GM21737 (cell line): Measurements from ENCODE around the gene SNX13.

Experiments used
- ATAC-seq: cut with Tn5 transposase; IDR thresholded peaks from one replicate; pipeline ENCODE4 v1.9.1; 2021; ENCODE audit warnings: mild to moderate bottlenecking, moderate library complexity; ENCODE audit not compliant: unreplicated experiment

Gene SNX13, protein sequence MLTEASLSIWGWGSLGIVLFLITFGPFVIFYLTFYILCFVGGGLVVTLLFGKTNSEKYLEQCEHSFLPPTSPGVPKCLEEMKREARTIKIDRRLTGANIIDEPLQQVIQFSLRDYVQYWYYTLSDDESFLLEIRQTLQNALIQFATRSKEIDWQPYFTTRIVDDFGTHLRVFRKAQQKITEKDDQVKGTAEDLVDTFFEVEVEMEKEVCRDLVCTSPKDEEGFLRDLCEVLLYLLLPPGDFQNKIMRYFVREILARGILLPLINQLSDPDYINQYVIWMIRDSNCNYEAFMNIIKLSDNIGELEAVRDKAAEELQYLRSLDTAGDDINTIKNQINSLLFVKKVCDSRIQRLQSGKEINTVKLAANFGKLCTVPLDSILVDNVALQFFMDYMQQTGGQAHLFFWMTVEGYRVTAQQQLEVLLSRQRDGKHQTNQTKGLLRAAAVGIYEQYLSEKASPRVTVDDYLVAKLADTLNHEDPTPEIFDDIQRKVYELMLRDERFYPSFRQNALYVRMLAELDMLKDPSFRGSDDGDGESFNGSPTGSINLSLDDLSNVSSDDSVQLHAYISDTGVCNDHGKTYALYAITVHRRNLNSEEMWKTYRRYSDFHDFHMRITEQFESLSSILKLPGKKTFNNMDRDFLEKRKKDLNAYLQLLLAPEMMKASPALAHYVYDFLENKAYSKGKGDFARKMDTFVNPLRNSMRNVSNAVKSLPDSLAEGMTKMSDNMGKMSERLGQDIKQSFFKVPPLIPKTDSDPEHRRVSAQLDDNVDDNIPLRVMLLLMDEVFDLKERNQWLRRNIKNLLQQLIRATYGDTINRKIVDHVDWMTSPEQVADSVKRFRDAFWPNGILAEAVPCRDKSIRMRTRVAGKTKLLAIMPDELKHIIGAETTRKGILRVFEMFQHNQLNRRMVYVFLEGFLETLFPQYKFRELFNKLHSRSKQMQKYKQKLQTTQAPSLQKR

DNA sequence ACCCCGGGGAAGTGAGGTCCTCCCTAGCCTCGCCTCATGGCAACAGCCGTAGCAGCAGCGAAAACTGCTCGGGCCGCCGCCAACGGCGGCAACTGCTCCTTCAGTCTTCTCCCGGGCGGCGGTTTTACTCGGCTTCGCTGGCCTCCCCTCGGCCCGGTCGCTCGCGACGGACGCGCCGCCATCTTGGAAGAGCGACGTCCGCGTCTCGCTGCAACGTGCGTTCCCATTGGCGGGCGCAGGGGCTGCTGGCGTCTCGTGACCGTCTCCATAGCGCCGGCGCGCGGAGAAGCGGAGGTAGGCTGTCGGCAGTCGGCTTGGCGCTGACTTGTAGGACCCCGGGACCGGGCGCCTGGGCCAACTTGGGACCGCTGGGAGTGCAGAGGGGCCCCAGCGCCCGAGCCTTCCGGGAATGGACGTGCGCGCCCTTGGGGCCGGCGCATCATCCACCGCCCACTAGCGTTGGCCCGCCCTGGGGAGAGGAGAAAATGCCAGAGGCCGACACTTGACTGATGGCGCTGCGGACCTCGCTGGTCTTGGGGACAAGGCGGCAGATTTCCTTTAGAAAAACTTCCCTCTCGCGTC, at the start of gene SNX13:
TSS of gene SNX13 (minus strand) at position 193 of the 582 bp plus-strand sequence. CDS start 199 bp downstream, outside the sequence.
- peak; percentile 95 for ATAC-seq

- ATAC-seq, result no peak
Measured at GRCh38 chr7:17989546-17989945, 49.3 kb upstream of the SNX13 start.

DNA sequence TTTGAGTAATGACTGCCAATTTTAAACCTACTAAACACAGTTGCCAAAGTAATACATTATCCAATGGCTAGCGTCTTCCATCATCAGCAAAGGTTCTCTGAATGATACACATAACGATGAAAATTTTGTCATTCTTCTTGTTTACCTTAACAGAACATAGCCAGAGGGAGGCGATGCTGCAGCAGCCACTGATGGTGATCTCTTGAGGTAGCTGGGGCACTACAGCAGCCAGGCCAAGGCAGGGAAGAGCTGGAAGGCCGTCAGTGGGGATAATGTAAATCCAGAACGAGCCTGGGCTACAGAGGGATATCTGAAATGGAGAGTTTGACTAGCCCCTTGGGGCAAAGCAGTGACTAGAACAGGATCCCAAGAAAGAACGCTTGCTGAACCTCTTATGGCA, 48.6 kb upstream of the SNX13 start:
- ATAC-seq, result no peak

- ATAC-seq, result no peak
Measured at GRCh38 chr7:17988141-17988540, 47.8 kb upstream of the SNX13 start.

DNA sequence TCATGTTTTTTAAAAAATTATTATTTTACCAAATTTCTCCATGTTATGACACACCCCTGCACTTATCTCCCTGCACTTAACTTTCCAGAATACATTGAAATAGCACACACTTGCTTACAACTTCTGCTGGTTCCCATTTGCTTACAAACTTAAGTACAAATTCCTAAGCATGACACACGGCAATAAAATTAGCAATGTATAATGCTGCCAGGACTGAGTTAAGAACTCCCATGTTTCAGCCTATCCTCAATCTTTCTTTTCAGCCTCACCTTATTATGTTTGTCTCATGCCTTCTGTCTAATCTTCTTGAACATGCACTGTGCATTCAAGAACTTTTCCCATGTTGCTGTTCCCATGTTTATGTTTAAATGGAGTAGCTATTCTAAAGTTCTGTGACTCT, 46.6 kb upstream of the SNX13 start:
- ATAC-seq, result no peak

- no peak for ATAC-seq
Measured at GRCh38 chr7:17985473-17986239, 45.4 kb upstream of the SNX13 start.

GRCh38 chr7:17984288-17984687, 44.0 kb upstream of the SNX13 start:
- no peak for ATAC-seq

GRCh38 chr7:17983221-17984062, 43.1 kb upstream of the SNX13 start:
- no peak for ATAC-seq

- ATAC-seq, result no peak
Measured at GRCh38 chr7:17976952-17977351, 36.7 kb upstream of the SNX13 start.

GRCh38 chr7:17971411-17971810, 31.1 kb upstream of the SNX13 start:
- no peak for ATAC-seq

DNA sequence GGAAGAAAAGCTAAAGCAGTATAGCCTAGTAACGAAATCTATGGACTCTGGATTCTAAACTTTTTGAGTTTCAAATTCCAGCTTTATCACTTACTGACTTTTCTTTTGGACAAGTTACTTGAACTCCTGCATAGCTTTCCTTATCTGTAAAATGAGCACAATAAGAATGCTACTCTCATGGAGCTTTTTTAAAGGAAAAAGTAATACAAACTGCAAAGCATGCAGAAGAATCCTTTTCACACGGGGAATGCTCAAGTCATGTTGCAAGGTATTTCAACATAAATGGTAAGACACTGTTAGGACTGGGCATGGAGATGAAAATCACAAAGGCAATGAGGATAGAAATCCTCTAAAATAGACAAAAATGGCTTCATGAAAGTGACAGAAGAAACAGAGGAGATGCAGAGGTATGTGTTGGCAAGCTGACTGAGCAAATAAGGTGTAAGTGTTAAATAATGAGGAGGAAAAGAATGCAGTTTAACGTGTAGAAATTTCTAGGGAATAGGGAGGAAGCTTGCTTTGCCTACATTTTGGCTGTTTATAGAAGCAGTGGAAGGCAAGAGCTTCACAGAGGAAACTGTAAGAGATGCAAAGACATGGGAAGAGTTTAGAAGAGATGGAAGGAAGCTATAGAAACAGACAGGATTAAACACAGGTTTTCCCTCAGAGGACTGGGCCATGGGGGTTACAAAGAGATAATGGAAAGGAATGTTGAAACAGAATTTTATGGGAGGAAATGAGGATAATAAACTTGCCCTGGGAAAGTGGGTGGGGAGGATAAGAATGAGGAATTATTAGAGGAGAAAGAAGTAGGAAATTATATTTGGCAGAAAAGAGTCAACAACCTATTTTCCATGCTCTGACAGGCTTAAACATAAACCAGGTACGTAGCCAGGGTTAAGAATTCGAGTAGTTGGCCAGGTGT, 28.8 kb upstream of the SNX13 start:
- ATAC-seq, result no peak

- no peak for ATAC-seq
Measured at GRCh38 chr7:17966706-17967105, 26.4 kb upstream of the SNX13 start.

- no peak for ATAC-seq
Measured at GRCh38 chr7:17965603-17966002, 25.3 kb upstream of the SNX13 start.

DNA sequence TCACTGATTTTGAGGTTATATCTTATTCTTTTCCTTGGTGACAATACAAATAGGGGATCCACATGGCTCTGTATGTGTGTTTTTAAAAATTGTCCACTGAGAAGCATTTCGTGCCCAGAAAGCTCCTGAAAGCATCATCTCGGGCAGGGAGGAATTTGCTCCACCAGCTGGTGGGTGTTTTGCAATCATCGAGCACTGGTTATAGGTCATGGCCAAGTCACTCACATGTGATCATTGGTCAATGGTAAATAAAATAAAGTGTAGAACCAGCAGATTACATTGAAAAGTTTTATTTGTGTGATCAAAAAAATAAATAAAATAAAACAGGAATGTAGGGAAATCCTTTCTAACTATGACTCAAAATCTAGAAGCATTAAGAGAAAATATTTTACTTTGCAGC, 23.0 kb upstream of the SNX13 start:
- ATAC-seq, result no peak

- ATAC-seq, result no peak
Measured at GRCh38 chr7:17962652-17963051, 22.4 kb upstream of the SNX13 start.

DNA sequence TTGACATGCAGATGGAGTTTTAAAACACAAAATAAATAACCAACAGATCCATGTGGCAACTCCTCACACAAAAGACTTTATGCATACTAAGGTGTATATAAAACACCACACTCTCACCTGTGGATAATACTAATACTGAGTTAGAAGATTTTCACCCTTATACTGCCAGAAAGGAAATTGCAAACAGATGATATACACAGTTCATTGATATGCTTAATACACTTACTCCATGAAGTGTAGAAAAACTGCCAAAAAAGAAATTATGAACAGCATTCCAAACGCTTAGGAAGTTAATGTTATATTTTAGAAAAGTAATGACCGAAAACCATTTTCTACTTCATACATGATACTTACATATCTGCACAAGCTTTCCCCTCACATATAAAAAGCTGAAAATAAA, 17.6 kb upstream of the SNX13 start:
- no peak for ATAC-seq

GRCh38 chr7:17952387-17952786, 12.1 kb upstream of the SNX13 start:
- peak; percentile 100 for ATAC-seq

- no peak for ATAC-seq
Measured at GRCh38 chr7:17951742-17952254, 11.5 kb upstream of the SNX13 start.
